A549 (cell line): ENCODE results near the gene CBR1.

Source experiments
- CTCF ChIP-seq: fragments of >200 bp; sonication (Bioruptor Twin); formaldehyde crosslinking; IDR thresholded peaks from 3 replicates; pipeline ENCODE4 v1.5.1; 2016
- EP300 ChIP-seq, 2 experiments: fragments of >200 bp; sonication (Bioruptor Twin); formaldehyde crosslinking; IDR thresholded peaks; 2 replicates in 1 of 2; 3 replicates in 1 of 2; pipeline ENCODE4 v1.6.1; 2016 to 2017
- NR3C1 ChIP-seq: fragments of >200 bp; sonication (Bioruptor Twin); formaldehyde crosslinking; IDR thresholded peaks from 3 replicates; pipeline ENCODE4 v1.6.1; 2017
- POLR2A ChIP-seq: IDR thresholded peaks from 2 replicates; pipeline ENCODE4 v1.6.1; 2012; ENCODE audit warnings: mild to moderate bottlenecking, low read length
- POLR2AphosphoS2 ChIP-seq: conservative IDR thresholded peaks from 2 replicates; pipeline ENCODE4 v1.6.1; 2012; ENCODE audit warnings: low read length, improper control_type of control experiment, inconsistent platforms
- ZNF302 ChIP-seq: fragments of 250-450 bp; sonication (Bioruptor Pico); IDR thresholded peaks from 2 replicates; pipeline ENCODE4 v1.9.0; 2021; ENCODE audit warnings: inconsistent platforms, mild to moderate bottlenecking, moderate library complexity

GRCh38 chr21:36072453-36073162 lies 2.8 kb downstream of the CBR1 start:
- TF ChIP-seq CTCF (no peak), EP300 (IDR thresholded peaks at IDR 0.05) (no peak), POLR2A (no peak), POLR2AphosphoS2 (no peak), ZNF302 (CRISPR knock-in tag) (no peak), NR3C1 (no peak)
